Fibroblast of pulmonary artery (primary cell): ENCODE results near the gene CCER1.

Experiments used
- DNase-seq: peaks from one replicate; pipeline ENCODE4 v3.0.0-alpha.2; 2010; ENCODE audit warnings: low read depth
- H3K4me3 ChIP-seq: replicated peaks from 2 replicates; pipeline ENCODE4 v1.5.1; 2011; ENCODE audit warnings: low read depth, mild to moderate bottlenecking, control low read depth, low read length, moderate library complexity
- TF ChIP-seq, protein P1 (sequence below): IDR thresholded peaks from 2 replicates; pipeline ENCODE4 v1.5.1; 2011; ENCODE audit warnings: mild to moderate bottlenecking, control low read depth, low read length, inconsistent platforms; ENCODE audit errors: missing control alignments

The CCER1 gene

GRCh38 chr12:90920222-90920621 lies 34.8 kb downstream of the CCER1 start:
- H3K4me3 ChIP-seq, result no peak overlapping the region
- no peak for DNase-seq
- TF ChIP-seq, protein P1, sequence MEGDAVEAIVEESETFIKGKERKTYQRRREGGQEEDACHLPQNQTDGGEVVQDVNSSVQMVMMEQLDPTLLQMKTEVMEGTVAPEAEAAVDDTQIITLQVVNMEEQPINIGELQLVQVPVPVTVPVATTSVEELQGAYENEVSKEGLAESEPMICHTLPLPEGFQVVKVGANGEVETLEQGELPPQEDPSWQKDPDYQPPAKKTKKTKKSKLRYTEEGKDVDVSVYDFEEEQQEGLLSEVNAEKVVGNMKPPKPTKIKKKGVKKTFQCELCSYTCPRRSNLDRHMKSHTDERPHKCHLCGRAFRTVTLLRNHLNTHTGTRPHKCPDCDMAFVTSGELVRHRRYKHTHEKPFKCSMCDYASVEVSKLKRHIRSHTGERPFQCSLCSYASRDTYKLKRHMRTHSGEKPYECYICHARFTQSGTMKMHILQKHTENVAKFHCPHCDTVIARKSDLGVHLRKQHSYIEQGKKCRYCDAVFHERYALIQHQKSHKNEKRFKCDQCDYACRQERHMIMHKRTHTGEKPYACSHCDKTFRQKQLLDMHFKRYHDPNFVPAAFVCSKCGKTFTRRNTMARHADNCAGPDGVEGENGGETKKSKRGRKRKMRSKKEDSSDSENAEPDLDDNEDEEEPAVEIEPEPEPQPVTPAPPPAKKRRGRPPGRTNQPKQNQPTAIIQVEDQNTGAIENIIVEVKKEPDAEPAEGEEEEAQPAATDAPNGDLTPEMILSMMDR, result no peak

- no peak for DNase-seq
- no peak overlapping the region for H3K4me3 ChIP-seq
- TF ChIP-seq, protein P1, result no peak
Observed at GRCh38 chr12:90917431-90917830, 37.5 kb downstream of the CCER1 start.

GRCh38 chr12:90916516-90916915 lies 38.5 kb downstream of the CCER1 start:
- H3K4me3 ChIP-seq, result no peak overlapping the region
- DNase-seq, result no peak
- TF ChIP-seq, protein P1, result no peak

GRCh38 chr12:90915353-90915752 lies 39.6 kb downstream of the CCER1 start:
- TF ChIP-seq, protein P1, result no peak
- DNase-seq, result no peak

GRCh38 chr12:90910958-90911357 lies 44.0 kb downstream of the CCER1 start:
- DNase-seq, result peak; percentile 38
- TF ChIP-seq, protein P1, result no peak

More at GRCh38 chr12:90915353-90915752, 39.6 kb downstream of the CCER1 start:
- H3K4me3 ChIP-seq, result no peak overlapping the region

DNA sequence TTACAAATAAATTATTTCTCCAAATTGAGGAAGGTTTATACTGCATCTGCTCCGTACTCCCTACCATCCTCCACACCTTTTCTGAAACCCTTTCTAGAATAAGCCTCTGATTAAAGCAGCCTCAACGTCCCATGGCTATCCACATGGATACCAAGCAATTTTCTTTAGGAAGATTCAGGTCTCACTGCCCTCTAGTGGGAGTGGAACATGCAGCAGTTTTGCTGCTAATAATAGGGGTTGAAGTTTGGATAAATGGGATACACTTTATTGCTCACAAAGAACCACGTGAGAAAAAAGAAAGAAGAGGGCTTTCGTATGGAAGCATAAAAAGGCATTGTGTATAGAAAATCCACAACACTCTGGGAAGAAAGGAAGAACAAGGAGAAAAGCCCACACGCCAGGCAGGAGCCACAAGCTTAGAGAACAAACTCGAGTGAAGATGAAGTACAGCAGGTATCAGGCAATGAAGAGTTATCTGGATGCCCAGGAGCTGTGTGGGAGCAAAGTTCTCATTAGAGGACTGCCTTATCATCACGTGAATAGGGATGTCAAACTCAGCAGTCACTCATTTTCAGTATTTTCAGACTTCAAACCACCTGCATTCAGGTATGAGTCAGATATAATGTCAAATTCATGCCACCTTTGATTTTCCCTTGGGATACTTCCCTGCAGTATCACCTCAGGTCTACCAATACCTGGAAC lies 45.8 kb downstream of the CCER1 start:
- DNase-seq, result peak; percentile 75
- H3K4me3 ChIP-seq, result no peak overlapping the region

More at GRCh38 chr12:90910958-90911357, 44.0 kb downstream of the CCER1 start:
- no peak overlapping the region for H3K4me3 ChIP-seq

More for the DNA sequence above, 45.8 kb downstream of the CCER1 start:
- TF ChIP-seq, protein P1, result peak; percentile 87
